Ovary (tissue), 9 donors: ENCODE results near the gene DNAH6. TPM values are rescaled to one million over a fixed set of nuclear protein-coding genes. Genes with fewer than 3 reads are reported as not detected.

Experiments
- DNase-seq, 5 donors: peaks; one replicate each; pipeline ENCODE4 v3.0.0-alpha.2; 2019 to 2020
- H3K27ac ChIP-seq, 2 donors: fragments of 200-600 bp; one replicate each; pipeline versions ENCODE4 v1.5.1 to v1.8.0; 2019 to 2022
- H3K27me3 ChIP-seq: fragments of 200-600 bp; one replicate; pipeline ENCODE4 v1.8.0; 2022
- H3K36me3 ChIP-seq: fragments of 200-600 bp; sonication (generic); one replicate; pipeline ENCODE4 v1.5.1; 2019
- H3K4me1 ChIP-seq: one replicate; pipeline ENCODE4 v1.8.1; 2013; ENCODE audit warnings: mild to moderate bottlenecking, moderate library complexity; ENCODE audit not compliant: insufficient read depth
- H3K4me3 ChIP-seq: fragments of 200-600 bp; sonication (generic); one replicate; pipeline ENCODE4 v1.5.1; 2017
- H3K9me3 ChIP-seq, 2 donors: fragments of 200-600 bp in 1 of 2; sonication (generic) in 1 of 2; one replicate each; pipeline versions ENCODE4 v1.5.1 to v1.8.1; 2013 to 2019; ENCODE audit warnings: mild to moderate bottlenecking in 1 of 2, moderate library complexity in 1 of 2
- EP300 ChIP-seq: sonication (generic); formaldehyde crosslinking; IDR thresholded peaks from one replicate; pipeline ENCODE4 v1.6.1; 2017; ENCODE audit warnings: antibody characterized with exemption
- POLR2A ChIP-seq: fragments of 450-650 bp; IDR thresholded peaks from one replicate; pipeline ENCODE4 v1.6.1; 2017; ENCODE audit warnings: antibody characterized with exemption, mild to moderate bottlenecking, moderate library complexity
- WGBS, 3 donors: extraction: QIAGEN DNeasy Blood & Tissue Kit in 1 of 3; methylation state at CpG; one replicate each; pipeline versions ENCODE4 v1.1.5 to v1.1.7; 2013 to 2017; 5-methylcytosine and 5-hydroxymethylcytosine counted together
- intact Hi-C, 4 donors: fragments of 100-400 bp; cut with DNase I; formaldehyde crosslinking; loops; one replicate each; pipeline versions ENCODE4 v1.11.0 to v1.15.1; 2022 to 2023
- polyA plus RNA-seq, 2 donors: library from polyadenylated mRNA; stranded (reverse); fragments of 200-250 nt in 1 of 2; fragments of 350-450 nt in 1 of 2; fragmentation: Illumina TruSeq in 1 of 2; extraction: RNeasy Lipid Tissue Mini Kit (QIAGEN cat#74804) in 1 of 2; gene quantifications; one replicate each; pipeline ENCODE4 v1.2.3, GENCODE V29; 2013 to 2014
- total RNA-seq, 7 donors: library from RNA; depleted of rRNA in 2 of 7; stranded (reverse); fragments of >200 nt in 2 of 7; fragmentation: NEBNext Ultra II Directional in 3 of 7; extraction: Animal tissue kit (Norgen Biotek cat#: 25700) in 3 of 7; gene quantifications; one replicate each; pipeline versions ENCODE4 v1.1.0 to v1.2.4, GENCODE V29; 2016 to 2023
- TF ChIP-seq, protein P1 (sequence below), 3 donors: fragments of 450-650 bp in 2 of 3; fragments of 200-600 bp in 1 of 3; IDR thresholded peaks; one replicate each; pipeline versions ENCODE4 v1.5.1 to v1.8.0; 2016 to 2022; ENCODE audit warnings: antibody characterized with exemption in 3 of 3, mild to moderate bottlenecking in 1 of 3
- donor health status: DM: no; HTN: no; CAD: no; lungs with moderate emphysema.
- donor health status: DM: no; HTN: no; CAD: no.
- donor health status: Bipolar disorder and iron deficiency.
- donor health status: DM: yes; HTN: yes; CAD: no.
- donor health status: DM: no; HTN: no; CAD: no.
- donor health status: DM: yes; HTN: yes; CAD: no.

Gene DNAH6
- total and polyA plus RNA-seq, 9 donors = 0.42 to 14.0 (median 2.4) TPM

DNA sequence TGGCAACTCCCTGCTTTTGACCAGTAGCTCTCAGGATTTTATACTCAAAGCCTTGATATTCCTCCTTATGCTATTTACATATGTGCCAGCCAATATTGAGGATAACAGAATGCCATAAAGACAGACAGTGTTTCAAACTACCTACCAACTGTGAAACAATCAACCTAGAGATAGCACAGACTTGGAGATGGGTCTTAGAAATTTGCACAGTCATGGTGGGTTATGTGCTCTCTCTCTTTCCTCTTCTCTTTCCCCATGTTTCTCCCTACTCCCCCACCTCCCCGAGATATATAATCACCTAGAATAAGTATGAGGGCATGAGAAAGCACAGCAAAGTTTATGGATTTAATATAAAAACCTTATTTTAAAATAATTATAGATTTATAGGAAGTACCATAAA, 33.0 kb upstream of the DNAH6 start:
- Histone ChIP-seq H3K4me1 (no peaks in the 10 kb centered on the region), H3K9me3 (no peaks in the 10 kb centered on the region), H3K27me3 (no peaks in the 10 kb centered on the region), H3K27ac (no peak overlapping the region), H3K36me3 (no peaks in the 10 kb centered on the region), H3K4me3 (no peak overlapping the region)
- TF ChIP-seq, protein P1, sequence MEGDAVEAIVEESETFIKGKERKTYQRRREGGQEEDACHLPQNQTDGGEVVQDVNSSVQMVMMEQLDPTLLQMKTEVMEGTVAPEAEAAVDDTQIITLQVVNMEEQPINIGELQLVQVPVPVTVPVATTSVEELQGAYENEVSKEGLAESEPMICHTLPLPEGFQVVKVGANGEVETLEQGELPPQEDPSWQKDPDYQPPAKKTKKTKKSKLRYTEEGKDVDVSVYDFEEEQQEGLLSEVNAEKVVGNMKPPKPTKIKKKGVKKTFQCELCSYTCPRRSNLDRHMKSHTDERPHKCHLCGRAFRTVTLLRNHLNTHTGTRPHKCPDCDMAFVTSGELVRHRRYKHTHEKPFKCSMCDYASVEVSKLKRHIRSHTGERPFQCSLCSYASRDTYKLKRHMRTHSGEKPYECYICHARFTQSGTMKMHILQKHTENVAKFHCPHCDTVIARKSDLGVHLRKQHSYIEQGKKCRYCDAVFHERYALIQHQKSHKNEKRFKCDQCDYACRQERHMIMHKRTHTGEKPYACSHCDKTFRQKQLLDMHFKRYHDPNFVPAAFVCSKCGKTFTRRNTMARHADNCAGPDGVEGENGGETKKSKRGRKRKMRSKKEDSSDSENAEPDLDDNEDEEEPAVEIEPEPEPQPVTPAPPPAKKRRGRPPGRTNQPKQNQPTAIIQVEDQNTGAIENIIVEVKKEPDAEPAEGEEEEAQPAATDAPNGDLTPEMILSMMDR (IDR thresholded peaks at IDR 0.05) = no peak
- TF ChIP-seq EP300 (no peak), POLR2A (no peak)
- WGBS, 3 donors = 76 to 97% (median 83%) methylated on average over 1 of the region's 1 CpG
- no peak for DNase-seq
- intact Hi-C loops = no loop called here

DNA sequence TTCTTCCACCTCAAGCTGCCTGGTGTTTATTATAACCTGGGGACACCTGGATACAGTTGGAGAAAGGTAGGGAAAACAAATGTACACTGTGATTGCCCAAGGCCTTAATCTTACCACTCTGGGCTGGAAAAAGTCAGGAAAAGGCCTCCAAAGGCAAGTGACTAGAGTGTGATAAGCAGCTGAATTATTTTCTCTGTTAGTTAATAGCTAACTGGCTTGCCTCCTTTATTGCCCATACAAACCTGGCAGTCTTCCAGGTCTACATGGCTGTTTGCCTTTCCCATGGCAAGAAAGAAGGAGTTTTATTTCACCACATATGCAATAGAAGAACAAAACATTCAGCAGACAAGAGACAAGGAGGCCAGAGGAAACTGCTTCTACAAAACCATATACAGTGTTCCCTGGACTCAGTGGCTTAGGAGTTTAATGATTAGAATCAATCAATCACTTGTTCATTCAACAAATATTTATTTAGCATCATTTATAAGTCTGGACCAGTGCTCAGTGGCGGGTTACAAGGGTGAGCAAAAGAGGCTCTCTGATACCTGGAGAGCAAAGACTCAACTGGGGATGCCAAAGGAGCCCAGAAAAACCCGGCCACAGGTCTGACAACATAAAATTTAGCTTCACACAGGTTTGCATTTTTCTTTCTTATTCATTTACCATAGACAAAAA, 29.7 kb upstream of the DNAH6 start:
- no peaks in the 10 kb centered on the region for H3K9me3 ChIP-seq
- no peaks in the 10 kb centered on the region for H3K36me3 ChIP-seq
- H3K4me3 ChIP-seq = no peak overlapping the region
- no peak overlapping the region for H3K27ac ChIP-seq
- DNase-seq = no peak
- 83 to 94% (median 89%) methylated on average over 2 of the region's 2 CpGs for WGBS, 3 donors
- TF ChIP-seq POLR2A (no peak), EP300 (no peak)
- TF ChIP-seq, protein P1 (IDR thresholded peaks at IDR 0.05) = no peak
- H3K4me1 ChIP-seq = no peaks in the 10 kb centered on the region
- intact Hi-C loops = no loop called here
- no peaks in the 10 kb centered on the region for H3K27me3 ChIP-seq

DNA sequence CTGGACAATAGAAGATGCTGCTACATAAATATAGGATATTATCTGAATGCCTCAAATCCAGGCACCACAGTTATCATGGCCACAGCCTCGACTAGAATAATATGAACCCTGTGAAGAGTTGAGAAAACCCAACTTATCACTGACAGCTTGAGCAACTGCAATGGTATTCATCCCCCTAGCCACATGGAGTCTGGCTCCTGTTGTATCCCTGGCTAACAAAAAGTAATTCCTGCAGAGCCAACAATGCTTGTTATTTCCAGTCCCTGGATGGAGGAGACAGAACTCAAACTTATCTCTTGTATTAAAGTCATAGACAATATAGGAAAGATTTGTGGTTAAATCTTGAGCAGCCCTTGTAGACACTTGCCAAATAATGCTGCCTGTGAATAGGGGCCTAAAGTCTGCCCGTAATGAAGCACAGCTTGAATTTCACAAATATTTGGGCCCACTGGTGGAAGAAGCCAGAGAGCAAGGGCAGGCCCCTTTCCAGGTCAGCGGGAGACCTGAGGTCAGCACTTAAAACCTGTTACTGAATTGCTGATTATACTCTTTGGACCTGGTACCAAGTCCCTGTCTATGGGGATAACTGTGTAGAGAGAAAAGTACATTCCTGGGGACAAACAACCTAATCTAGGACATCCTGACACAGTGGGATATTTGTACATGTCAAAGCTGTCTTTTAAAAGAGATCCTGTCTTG, 28.9 kb upstream of the DNAH6 start:
- intact Hi-C loops = no loop called here
- H3K27ac ChIP-seq = no peak overlapping the region
- H3K36me3 ChIP-seq = no peaks in the 10 kb centered on the region
- no peak for DNase-seq
- H3K9me3 ChIP-seq = no peaks in the 10 kb centered on the region
- TF ChIP-seq POLR2A = no peak
- TF ChIP-seq, protein P1 (IDR thresholded peaks at IDR 0.05) = no peak
- no peak for TF ChIP-seq EP300
- no peak overlapping the region for H3K4me3 ChIP-seq
- H3K4me1 ChIP-seq = no peaks in the 10 kb centered on the region
- WGBS, 3 donors = 29 to 31% (median 29%) methylated on average over 3 of the region's 3 CpGs
- H3K27me3 ChIP-seq = no peaks in the 10 kb centered on the region

DNA sequence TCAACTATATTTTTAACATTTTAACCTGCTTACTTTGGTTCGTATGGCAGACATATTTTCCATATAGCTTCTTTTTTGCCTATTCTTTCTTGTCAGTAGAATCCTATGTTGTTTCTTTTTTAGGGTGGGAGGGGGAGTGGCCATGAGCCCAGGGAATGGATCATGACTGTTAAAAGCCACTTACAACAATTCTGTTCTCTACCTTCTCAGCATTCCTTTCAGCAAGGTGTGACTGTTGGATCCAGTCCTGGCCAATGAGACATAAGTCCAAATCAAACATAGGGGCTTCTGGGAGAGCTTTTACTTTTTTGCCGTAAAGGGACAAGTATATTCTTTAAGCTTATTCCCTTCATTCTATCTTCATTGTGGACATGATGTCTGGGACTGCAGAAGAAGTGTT, 25.0 kb upstream of the DNAH6 start:
- no peaks in the 10 kb centered on the region for H3K9me3 ChIP-seq
- DNase-seq = no peak
- no peaks in the 10 kb centered on the region for H3K36me3 ChIP-seq
- WGBS, 3 donors = 47 to 59% (median 50%) methylated on average over 2 of the region's 2 CpGs
- intact Hi-C loops = loop anchor here in 3 of 4 donors (10.0 kb wide), 3 partner anchors 144 to 434 kb away; no protein-coding TSS in a partner anchor
- no peaks in the 10 kb centered on the region for H3K4me1 ChIP-seq
- no peaks in the 10 kb centered on the region for H3K27me3 ChIP-seq
- TF ChIP-seq, protein P1 (IDR thresholded peaks at IDR 0.05) = no peak
- H3K4me3 ChIP-seq = no peak overlapping the region
- H3K27ac ChIP-seq = no peak overlapping the region
